Stimulated activated CD4-positive, alpha-beta T cell treated with anti-CD3 and anti-CD28 coated beads, Interleukin-2, amount 100 ng/mL, for 24 hours (primary cell): Measurements from ENCODE around the gene LBX1.

Source experiments
- DNase-seq, 2 donors: peaks; one replicate each; pipeline ENCODE4 v3.0.0-alpha.2; 2020

Gene LBX1

GRCh38 chr10:101241840-101242707 lies 12.8 kb upstream of the LBX1 start:
- no peak for DNase-seq

- no peak for DNase-seq
Measured at GRCh38 chr10:101238732-101239105, 9.5 kb upstream of the LBX1 start.

GRCh38 chr10:101237982-101238731 lies 8.9 kb upstream of the LBX1 start:
- DNase-seq = no peak

- DNase-seq = no peak
Measured at GRCh38 chr10:101237081-101237981, 8.1 kb upstream of the LBX1 start.

- no peak for DNase-seq
Measured at GRCh38 chr10:101236376-101237080, 7.3 kb upstream of the LBX1 start.

- no peak for DNase-seq
Measured at GRCh38 chr10:101235766-101236165, 6.5 kb upstream of the LBX1 start.

- DNase-seq = no peak
Measured at GRCh38 chr10:101234333-101234732, 5.1 kb upstream of the LBX1 start.

GRCh38 chr10:101233863-101234262 lies 4.6 kb upstream of the LBX1 start:
- DNase-seq = no peak

GRCh38 chr10:101233443-101233842 lies 4.2 kb upstream of the LBX1 start:
- no peak for DNase-seq

GRCh38 chr10:101231912-101232689 lies 2.8 kb upstream of the LBX1 start:
- DNase-seq = no peak

- DNase-seq = no peak
Measured at GRCh38 chr10:101231092-101231491, 1.8 kb upstream of the LBX1 start.

- DNase-seq = no peak
Measured at GRCh38 chr10:101230183-101230917, 1.1 kb upstream of the LBX1 start.

- DNase-seq = no peak
Measured at GRCh38 chr10:101228966-101229265, 347 bp downstream of the LBX1 start.

- DNase-seq = no peak
Measured at GRCh38 chr10:101228153-101228965, 904 bp downstream of the LBX1 start.

GRCh38 chr10:101227429-101228152 lies 1.7 kb downstream of the LBX1 start:
- peak in 1 of 2 donors; percentile 24 for DNase-seq

- DNase-seq = peak in 1 of 2 donors; percentile 33
Measured at GRCh38 chr10:101226491-101227428, 2.5 kb downstream of the LBX1 start.

GRCh38 chr10:101225846-101226421 lies 3.3 kb downstream of the LBX1 start:
- peak in 1 of 2 donors; percentile 18 for DNase-seq
